ENCODE measurements around the gene HAGH.
"Not testable (repeated sequence)": the region's sequence is repeated elsewhere in the genome, so short reads cannot be mapped to it uniquely, and the experiment has no call there.

HAGH gene

GRCh38 chr16:1810106-1810505 is 16.5 kb downstream of the HAGH start:
- Mint-ChIP-seq H3K4me3 (no peak overlapping the region), H3K9me3 (no peaks in the 10 kb centered on the region), H3K27ac (no peak overlapping the region), H3K27me3 (no peaks in the 10 kb centered on the region), H3K36me3 (peaks cover 21% of the 10 kb centered on the region), H3K4me1 (peaks cover 4% of the 10 kb centered on the region)
- ATAC-seq (ENCODE audit: low read depth) (no peak), DNase-seq (ENCODE audit: low spot score in 2 of 2) (no peak)

DNA sequence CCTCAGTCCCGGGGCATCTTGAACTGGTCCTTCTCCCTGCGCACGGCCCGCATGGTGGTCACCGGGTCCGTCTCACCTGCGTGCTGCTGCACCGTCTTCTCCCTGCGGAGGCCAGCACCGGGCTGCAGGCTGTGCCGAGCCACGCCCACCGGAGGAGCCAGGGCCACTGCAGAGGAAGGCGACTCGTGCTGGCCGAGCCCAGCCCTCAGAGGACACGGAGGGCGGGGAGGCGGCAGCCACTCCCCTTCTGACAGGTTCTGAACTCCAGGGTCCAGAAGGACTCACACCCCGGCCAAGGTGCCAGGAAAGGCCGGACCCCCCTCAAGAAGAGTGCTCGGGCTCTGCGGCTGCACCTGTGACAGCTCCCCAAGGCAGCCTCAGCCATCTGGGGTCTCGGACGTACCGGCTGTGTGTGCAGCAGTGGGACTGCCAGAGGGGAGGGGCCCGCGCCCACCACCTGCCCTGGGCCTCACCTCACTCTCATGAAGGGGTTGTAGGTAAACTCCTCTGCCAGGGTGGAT is 17.3 kb downstream of the HAGH start:
- no peak for ATAC-seq (ENCODE audit: low read depth)
- DNase-seq (ENCODE audit: low spot score in 2 of 2) = no peak
- H3K4me3 Mint-ChIP-seq = no peak overlapping the region
- H3K36me3 Mint-ChIP-seq = peaks cover 19% of the 10 kb centered on the region
- H3K27ac Mint-ChIP-seq = no peak overlapping the region
- H3K4me1 Mint-ChIP-seq = peaks cover 4% of the 10 kb centered on the region
- H3K27me3 Mint-ChIP-seq = no peaks in the 10 kb centered on the region
- no peaks in the 10 kb centered on the region for H3K9me3 Mint-ChIP-seq

DNA sequence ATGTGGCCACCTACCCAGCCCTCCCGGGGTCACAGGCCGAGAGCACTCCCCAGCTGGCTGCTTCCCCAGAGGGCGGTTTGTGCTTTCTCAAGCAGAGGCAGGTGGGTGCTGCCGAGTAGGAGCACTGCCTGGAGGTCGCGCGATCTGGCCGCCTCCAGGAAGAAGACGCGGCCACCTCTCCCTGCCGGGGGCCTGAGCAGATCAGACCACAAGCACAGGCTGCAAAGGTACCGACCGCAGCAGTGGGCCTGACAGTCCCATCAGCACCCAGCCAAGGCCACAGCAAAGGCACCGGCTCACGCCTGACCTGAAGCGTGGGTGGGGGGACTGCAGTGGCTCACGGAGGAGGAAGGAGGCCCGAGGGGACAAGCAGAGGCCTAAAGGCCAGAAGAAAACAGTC is 17.9 kb downstream of the HAGH start:
- peaks cover 19% of the 10 kb centered on the region for H3K36me3 Mint-ChIP-seq
- peaks cover 4% of the 10 kb centered on the region for H3K4me1 Mint-ChIP-seq
- H3K9me3 Mint-ChIP-seq = no peaks in the 10 kb centered on the region
- H3K27me3 Mint-ChIP-seq = no peaks in the 10 kb centered on the region
- ATAC-seq (ENCODE audit: low read depth) (no peak), DNase-seq (ENCODE audit: low spot score in 2 of 2) (no peak)
- no peak overlapping the region for H3K27ac Mint-ChIP-seq
- no peak overlapping the region for H3K4me3 Mint-ChIP-seq

GRCh38 chr16:1807626-1808025 is 19.0 kb downstream of the HAGH start:
- H3K4me3 Mint-ChIP-seq = no peak overlapping the region
- no peak overlapping the region for H3K27ac Mint-ChIP-seq
- peaks cover 15% of the 10 kb centered on the region for H3K36me3 Mint-ChIP-seq
- ATAC-seq (ENCODE audit: low read depth) (no peak), DNase-seq (ENCODE audit: low spot score in 2 of 2) (no peak)
- no peaks in the 10 kb centered on the region for H3K27me3 Mint-ChIP-seq
- H3K9me3 Mint-ChIP-seq = no peaks in the 10 kb centered on the region
- H3K4me1 Mint-ChIP-seq = no peaks in the 10 kb centered on the region

DNA sequence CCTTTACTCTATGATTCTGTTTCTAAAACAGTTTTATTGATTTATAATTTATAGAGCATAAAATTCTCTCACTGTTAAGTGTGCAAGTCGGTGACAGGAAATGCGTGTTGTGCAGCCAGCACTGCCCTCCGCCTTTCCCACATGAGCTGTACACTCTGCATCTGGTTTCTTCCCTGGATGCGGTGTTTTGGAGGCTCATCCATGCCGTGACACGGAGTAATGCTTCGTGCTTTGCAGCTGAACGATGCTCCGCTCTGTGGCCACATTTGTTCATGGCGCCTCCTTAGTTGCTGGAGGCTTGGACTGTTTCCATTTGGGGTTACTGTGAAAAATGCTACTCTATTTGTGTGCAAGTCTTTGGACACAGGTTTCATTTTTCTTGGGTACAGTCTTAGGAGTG is 25.9 kb downstream of the HAGH start:
- Mint-ChIP-seq H3K27me3 (no peaks in the 10 kb centered on the region), H3K4me1 (peaks cover 2% of the 10 kb centered on the region), H3K4me3 (no peak overlapping the region), H3K9me3 (peaks cover 9% of the 10 kb centered on the region), H3K27ac (no peak overlapping the region), H3K36me3 (peaks cover 15% of the 10 kb centered on the region)
- no peak for DNase-seq (ENCODE audit: low spot score in 2 of 2)
- ATAC-seq (ENCODE audit: low read depth) = no peak

DNA sequence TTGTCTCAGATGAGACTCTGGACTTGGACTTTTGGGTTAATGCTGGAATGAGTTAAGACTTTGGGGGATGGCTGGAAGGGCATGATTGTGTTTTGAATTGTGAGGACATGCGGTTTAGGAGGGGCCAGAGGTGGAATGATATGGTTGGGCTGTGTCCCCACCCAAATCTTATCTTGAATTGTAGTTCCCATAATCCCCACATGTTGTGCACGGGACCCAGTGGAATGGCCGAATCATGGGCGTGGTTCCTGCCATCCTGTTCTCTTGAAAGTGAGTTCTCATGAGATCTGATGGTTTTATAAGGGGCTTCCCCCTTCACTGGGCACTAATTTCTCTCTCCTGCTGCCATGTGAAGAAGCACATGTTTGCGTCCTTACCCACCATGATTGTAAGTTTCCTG is 27.4 kb downstream of the HAGH start:
- not testable (repeated sequence) for H3K27ac Mint-ChIP-seq; H3K9me3 Mint-ChIP-seq; H3K4me3 Mint-ChIP-seq; ATAC-seq (ENCODE audit: low read depth); H3K4me1 Mint-ChIP-seq; DNase-seq (ENCODE audit: low spot score in 2 of 2); H3K27me3 Mint-ChIP-seq
- H3K36me3 Mint-ChIP-seq = peaks cover 11% of the 10 kb centered on the region

GRCh38 chr16:1794908-1795666 is 31.5 kb downstream of the HAGH start:
- H3K36me3 Mint-ChIP-seq = peaks cover 8% of the 10 kb centered on the region
- no peaks in the 10 kb centered on the region for H3K4me1 Mint-ChIP-seq
- H3K27ac Mint-ChIP-seq = no peak overlapping the region
- no peak overlapping the region for H3K4me3 Mint-ChIP-seq
- DNase-seq (ENCODE audit: low spot score in 2 of 2) = no peak
- peaks cover 7% of the 10 kb centered on the region for H3K9me3 Mint-ChIP-seq
- H3K27me3 Mint-ChIP-seq = no peaks in the 10 kb centered on the region
- no peak for ATAC-seq (ENCODE audit: low read depth)

- ATAC-seq (ENCODE audit: low read depth) (no peak), DNase-seq (ENCODE audit: low spot score in 2 of 2) (no peak)
- H3K27ac Mint-ChIP-seq = no peak overlapping the region
- H3K36me3 Mint-ChIP-seq = peaks cover 4% of the 10 kb centered on the region
- H3K9me3 Mint-ChIP-seq = peaks cover 7% of the 10 kb centered on the region
- H3K27me3 Mint-ChIP-seq = no peaks in the 10 kb centered on the region
- H3K4me1 Mint-ChIP-seq = no peaks in the 10 kb centered on the region
- H3K4me3 Mint-ChIP-seq = no peak overlapping the region
Measured at GRCh38 chr16:1794221-1794871, 32.3 kb downstream of the HAGH start.

DNA sequence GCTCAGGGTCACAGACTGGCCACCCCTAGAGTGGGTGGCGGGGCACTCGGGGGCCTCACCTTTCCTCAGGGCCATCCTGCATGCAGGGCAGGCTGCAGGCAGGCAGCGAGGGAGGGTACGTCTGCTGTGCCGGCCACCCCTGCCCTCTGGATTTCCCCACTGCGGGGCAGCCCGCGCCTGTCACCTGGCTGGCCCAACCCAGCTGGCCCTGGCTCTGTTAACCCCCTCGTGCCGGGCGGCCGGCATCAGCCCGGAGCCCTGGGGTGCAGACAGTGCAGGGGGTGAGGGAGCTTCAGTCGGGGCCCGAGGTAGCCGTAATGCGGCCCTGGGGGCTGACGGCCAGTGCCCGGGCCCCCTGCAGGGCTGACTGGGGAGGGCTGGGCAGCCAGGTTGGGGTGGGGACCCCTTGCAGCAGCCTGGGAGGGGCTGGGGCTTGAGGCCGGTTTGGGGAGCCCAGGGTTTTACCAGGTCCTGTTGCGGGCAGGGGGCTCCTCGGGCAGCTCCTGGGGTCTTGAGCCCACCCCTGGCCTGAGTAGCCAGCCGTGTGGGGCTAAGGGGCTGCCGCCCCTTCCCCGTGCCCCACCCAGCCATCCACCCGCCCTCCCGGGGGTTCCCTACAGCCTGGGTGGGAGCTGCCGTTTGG is 32.9 kb downstream of the HAGH start, which contains the start of gene IGFALS:
Gene IGFALS (minus strand): TSS at position 128 of the 643 bp plus-strand sequence. CDS start 53 bp downstream, at position 75.
- Mint-ChIP-seq H3K4me3 (no peak within 1 kb of the TSS), H3K4me1 (peaks cover 2% of the 10 kb centered on the region), H3K27ac (no peak within 1 kb of the TSS), H3K27me3 (no peaks in the 10 kb centered on the region), H3K36me3 (peaks cover 6% of the 10 kb centered on the region), H3K9me3 (peaks cover 3% of the 10 kb centered on the region)
- ATAC-seq (ENCODE audit: low read depth) (no peak), DNase-seq (ENCODE audit: low spot score in 2 of 2) (no peak)

- H3K4me3 Mint-ChIP-seq = no peak overlapping the region
- ATAC-seq (ENCODE audit: low read depth) = no peak
- peaks cover 3% of the 10 kb centered on the region for H3K9me3 Mint-ChIP-seq
- peaks cover 6% of the 10 kb centered on the region for H3K36me3 Mint-ChIP-seq
- no peaks in the 10 kb centered on the region for H3K27me3 Mint-ChIP-seq
- no peak for DNase-seq (ENCODE audit: low spot score in 2 of 2)
- peaks cover 2% of the 10 kb centered on the region for H3K4me1 Mint-ChIP-seq
- H3K27ac Mint-ChIP-seq = no peak overlapping the region
Measured at GRCh38 chr16:1792836-1793577, 33.6 kb downstream of the HAGH start.

- Mint-ChIP-seq H3K36me3 (peaks cover 6% of the 10 kb centered on the region), H3K27me3 (no peaks in the 10 kb centered on the region), H3K4me3 (no peak overlapping the region), H3K27ac (no peak overlapping the region), H3K4me1 (peaks cover 2% of the 10 kb centered on the region), H3K9me3 (peaks cover 2% of the 10 kb centered on the region)
- ATAC-seq (ENCODE audit: low read depth) (no peak), DNase-seq (ENCODE audit: low spot score in 2 of 2) (no peak)
Measured at GRCh38 chr16:1791943-1792812, 34.4 kb downstream of the HAGH start.

DNA sequence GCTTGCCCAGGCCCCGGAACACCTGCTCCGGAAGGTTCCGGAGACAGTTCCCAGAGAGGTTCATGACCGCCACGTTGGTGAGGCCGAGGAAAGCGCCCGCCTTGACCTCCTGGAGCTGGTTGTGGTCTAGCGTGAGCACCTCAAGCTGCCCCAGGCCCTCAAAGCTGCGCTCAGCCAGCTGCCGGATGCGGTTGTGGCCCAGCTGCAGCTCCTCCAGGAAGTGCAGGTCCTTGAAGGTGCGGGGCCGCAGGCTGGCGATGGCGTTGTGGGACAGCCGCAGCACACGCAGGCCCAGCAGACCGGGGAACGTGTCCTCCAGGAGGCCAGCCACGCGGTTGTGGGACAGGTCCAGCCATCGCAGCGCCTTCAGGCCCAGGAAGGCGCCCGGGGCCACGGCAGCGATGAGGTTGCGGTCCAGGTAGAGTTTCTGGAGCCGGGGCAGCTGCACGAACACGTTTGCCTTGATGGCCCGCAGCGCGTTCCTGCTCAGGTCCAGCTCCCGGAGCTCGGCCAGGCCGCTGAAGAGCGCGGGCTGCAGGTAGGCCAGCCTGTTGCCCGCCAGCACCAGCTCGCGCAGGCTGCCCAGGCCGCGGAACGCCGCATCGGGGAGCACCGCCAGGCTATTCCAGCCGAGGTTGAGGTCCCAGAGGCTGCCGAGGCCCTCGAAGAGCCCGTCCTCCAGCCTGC is 35.2 kb downstream of the HAGH start:
- ATAC-seq (ENCODE audit: low read depth) = no peak
- Mint-ChIP-seq H3K4me3 (no peak overlapping the region), H3K27ac (no peak overlapping the region), H3K4me1 (peaks cover 2% of the 10 kb centered on the region), H3K36me3 (peaks cover 4% of the 10 kb centered on the region), H3K9me3 (no peaks in the 10 kb centered on the region), H3K27me3 (no peaks in the 10 kb centered on the region)
- DNase-seq (ENCODE audit: low spot score in 2 of 2) = no peak

Measured in memory B cell (primary cell).